GM21515 (cell line): ENCODE results near the gene IMPA2.
A peak's percentile ranks its signal among the peaks of the same experiment; 100 is the strongest.

ENCODE experiments used
- ATAC-seq: cut with Tn5 transposase; IDR thresholded peaks from one replicate; pipeline ENCODE4 v1.9.1; 2021; ENCODE audit not compliant: unreplicated experiment

IMPA2 gene

GRCh38 chr18:12046046-12046750 lies 64.9 kb downstream of the IMPA2 start:
- ATAC-seq, result no peak

GRCh38 chr18:12046751-12047335 lies 65.5 kb downstream of the IMPA2 start:
- ATAC-seq, result no peak

GRCh38 chr18:12048010-12048826 lies 66.9 kb downstream of the IMPA2 start:
- no peak for ATAC-seq

- ATAC-seq, result no peak
Measured at GRCh38 chr18:12048827-12049175, 67.5 kb downstream of the IMPA2 start.

GRCh38 chr18:12049978-12050811 lies 68.9 kb downstream of the IMPA2 start:
- ATAC-seq, result peak; percentile 85

- ATAC-seq, result no peak
Measured at GRCh38 chr18:12052866-12053265, 71.6 kb downstream of the IMPA2 start.

GRCh38 chr18:12053289-12053688 lies 72.0 kb downstream of the IMPA2 start:
- ATAC-seq, result peak; percentile 48

GRCh38 chr18:12056034-12056883 lies 75.0 kb downstream of the IMPA2 start:
- no peak for ATAC-seq

- ATAC-seq, result no peak
Measured at GRCh38 chr18:12056884-12057402, 75.6 kb downstream of the IMPA2 start.

- no peak for ATAC-seq
Measured at GRCh38 chr18:12057419-12058039, 76.2 kb downstream of the IMPA2 start.

- no peak for ATAC-seq
Measured at GRCh38 chr18:12059334-12060181, 78.3 kb downstream of the IMPA2 start.

- no peak for ATAC-seq
Measured at GRCh38 chr18:12060182-12060870, 79.0 kb downstream of the IMPA2 start.

GRCh38 chr18:12061685-12062084 lies 80.4 kb downstream of the IMPA2 start:
- no peak for ATAC-seq

- ATAC-seq, result no peak
Measured at GRCh38 chr18:12062974-12063373, 81.7 kb downstream of the IMPA2 start.

GRCh38 chr18:12064086-12064763 lies 82.9 kb downstream of the IMPA2 start:
- ATAC-seq, result no peak

GRCh38 chr18:12065397-12065796 lies 84.1 kb downstream of the IMPA2 start:
- ATAC-seq, result no peak

- no peak for ATAC-seq
Measured at GRCh38 chr18:12066910-12067511, 85.7 kb downstream of the IMPA2 start.
